CD4-positive, alpha-beta T cell treated with Interleukin-4 for 4 hours (primary cell): ENCODE measurements around the gene SLC1A1.
A peak's percentile ranks its signal among the peaks of the same experiment; 100 is the strongest.

Experiments
- DNase-seq: peaks from one replicate; pipeline ENCODE4 v3.0.0-alpha.2; 2020

The SLC1A1 gene

GRCh38 chr9:4547016-4547415, 56.7 kb downstream of the SLC1A1 start:
- no peak for DNase-seq

DNA sequence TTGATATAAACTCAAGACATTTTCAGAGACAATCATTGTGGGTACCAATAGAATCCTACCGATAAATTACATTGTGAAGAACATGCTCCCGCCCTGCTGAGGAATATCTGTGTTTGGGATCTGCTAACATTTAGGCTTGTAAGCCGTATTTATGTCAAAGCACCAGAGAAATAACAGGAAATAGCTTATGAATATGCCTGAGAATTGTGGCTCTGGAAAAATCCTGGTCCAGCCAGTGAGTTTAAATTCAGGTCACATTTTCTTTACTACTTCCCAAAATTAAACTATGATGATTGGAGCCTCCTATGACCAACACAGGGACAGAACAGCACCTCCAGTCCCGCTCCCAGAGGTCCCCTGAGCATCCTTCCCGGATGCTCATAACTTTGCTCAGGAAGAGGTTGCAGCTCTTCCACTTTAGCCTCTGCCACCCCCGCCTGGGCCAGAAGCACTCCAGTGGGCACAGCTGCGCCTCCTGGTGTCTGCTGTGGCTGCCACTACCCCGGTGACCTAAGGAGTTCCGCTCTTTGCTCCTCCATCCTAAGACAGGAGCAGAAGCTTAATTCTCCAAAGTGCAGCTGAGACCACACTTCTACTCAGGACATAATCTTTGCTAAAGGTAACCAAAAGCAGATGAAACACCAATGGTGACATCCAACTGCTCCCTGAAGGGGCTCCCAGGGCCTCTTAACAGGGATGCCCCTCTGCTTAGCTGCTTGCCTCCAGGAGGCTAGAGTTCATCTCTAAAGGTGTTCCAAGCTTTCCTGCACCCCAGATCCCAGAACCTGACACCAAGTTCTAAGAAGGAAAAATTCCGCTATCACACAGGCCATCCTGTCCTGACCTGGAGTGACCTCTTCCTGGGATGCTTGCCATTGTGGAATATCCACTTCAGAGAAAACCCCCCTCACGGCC, 58.8 kb downstream of the SLC1A1 start:
- no peak for DNase-seq

DNA sequence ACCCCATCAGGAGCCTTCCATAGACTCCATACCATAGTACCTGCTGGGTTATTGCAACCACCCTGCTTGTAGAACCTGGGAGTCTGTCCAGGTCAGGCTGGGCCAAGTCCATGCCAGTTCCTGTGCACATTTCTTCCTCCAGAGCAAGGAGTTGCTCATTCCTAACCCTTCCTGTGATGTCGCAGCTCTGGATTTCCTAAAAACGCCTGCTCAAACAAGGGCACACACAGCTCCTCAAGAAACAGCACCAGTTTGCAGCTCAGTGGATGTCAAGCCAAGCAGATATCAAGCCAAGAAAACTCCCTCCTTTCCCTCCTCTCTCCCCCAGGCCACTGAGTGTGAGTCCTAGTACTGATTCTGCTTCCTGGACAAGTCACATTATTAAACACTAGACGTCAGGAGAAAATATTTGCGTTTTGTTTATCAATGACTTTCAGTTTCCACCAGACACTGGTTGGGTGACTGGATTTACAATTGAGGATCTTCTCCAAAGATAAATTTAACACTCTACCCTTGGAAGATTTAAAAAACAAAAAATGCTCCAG, 59.6 kb downstream of the SLC1A1 start:
- no peak for DNase-seq

DNA sequence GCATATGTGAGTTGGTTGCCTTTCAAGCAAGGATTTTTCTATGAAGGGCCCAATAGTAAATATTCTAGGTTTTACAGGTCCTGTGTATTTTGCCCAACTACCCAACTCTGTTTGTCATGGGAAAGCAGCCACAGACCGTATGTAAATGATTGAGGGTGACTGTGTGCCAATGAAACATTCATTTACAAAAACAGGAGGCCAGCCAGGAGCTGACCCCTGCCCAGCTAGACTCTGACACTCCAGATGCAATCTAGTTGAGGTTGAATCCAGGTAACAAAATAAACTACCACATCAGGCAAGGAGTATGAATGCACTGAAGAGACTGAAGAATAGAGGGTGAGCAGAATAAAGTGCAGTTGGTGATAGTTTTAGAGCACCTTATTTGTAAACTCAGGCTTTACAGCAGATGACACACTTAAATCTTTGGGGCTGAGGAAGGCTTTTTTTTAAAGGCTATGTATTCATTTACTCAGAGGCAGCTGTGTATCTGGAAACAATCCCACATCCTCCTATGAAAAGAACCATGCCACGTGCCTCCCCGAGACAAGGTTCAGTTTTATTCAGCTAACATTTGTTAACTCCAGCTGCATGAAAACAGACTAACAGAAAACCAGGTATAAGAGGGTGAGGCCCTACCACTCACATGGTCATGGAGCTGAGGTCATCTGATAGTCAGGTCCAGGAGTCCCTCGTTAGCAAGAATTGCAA, 60.7 kb downstream of the SLC1A1 start:
- DNase-seq, result no peak

- no peak for DNase-seq
These were observed 63.7 kb downstream of the SLC1A1 start for GRCh38 chr9:4553951-4554381.

- peak; percentile 27 for DNase-seq
These were observed 65.0 kb downstream of the SLC1A1 start for GRCh38 chr9:4555236-4555635.

DNA sequence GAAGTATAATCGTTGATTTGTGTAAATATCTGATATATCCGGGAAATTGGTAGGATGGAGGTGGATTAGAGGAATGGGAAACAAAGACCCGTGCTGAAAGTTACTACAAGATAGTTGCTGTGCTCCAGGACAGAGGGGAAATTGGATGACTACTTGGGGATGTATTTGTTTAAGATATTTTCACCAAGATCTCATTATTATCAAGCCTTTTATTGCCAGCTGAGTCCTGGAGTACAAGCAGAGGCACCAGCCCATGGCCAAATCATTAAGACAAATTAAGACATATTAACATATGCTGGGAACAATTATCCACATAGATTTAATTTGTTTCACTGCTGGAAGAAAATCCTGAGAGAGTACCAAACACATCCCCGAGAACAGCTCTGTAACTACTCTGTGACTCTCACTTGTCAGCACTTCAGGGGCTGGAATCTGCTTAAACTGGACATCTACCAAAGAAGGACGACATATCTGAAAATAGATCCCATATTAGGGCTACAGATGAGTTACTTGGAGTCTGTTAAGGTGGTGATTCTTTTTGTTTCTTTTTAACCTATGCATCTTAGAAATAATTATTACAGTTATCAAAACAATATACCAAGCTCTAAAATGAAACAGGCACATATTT, 68.2 kb downstream of the SLC1A1 start:
- no peak for DNase-seq

- DNase-seq, result no peak
These were observed 69.3 kb downstream of the SLC1A1 start for GRCh38 chr9:4559261-4560182.

DNA sequence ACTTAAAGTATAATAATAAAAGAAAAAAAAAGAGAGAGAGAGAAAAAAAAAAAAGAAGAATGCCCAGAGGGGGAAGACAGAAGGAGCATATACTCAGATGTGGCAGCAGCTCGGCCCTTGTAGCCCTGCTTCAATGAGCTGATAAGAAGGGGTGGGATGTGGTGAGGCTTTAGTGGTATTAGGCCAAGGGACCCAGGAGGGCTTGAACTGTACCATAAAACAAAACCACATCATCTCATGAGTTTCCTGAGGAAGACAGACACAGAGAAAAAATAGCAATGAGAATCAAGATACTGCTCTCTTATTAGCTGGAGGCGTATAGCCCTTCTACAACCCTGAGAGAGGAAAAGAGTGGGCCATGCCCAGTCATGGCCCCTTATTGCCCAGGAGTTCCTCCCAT, 72.8 kb downstream of the SLC1A1 start:
- no peak for DNase-seq

GRCh38 chr9:4566806-4567205, 76.5 kb downstream of the SLC1A1 start:
- DNase-seq, result no peak

DNA sequence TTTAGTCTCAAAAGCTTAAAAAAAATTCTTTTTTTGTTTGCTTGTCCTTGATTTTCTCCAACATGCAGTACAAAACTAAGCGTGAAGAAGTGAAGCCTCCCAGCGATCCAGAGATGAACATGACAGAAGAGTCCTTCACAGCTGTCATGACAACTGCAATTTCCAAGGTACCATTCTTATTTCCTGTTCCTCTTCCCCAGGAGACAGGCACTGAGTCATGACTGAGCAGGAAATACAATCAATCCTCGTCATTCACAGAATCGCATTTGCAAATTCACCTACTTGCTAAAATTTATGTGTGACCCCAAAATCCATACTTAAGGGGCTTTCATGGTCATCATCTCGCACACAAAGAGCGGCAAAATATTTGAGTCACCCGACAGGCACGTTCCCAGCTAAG, 77.3 kb downstream of the SLC1A1 start:
- no peak for DNase-seq

- no peak for DNase-seq
These were observed 78.8 kb downstream of the SLC1A1 start for GRCh38 chr9:4569101-4569500.

DNA sequence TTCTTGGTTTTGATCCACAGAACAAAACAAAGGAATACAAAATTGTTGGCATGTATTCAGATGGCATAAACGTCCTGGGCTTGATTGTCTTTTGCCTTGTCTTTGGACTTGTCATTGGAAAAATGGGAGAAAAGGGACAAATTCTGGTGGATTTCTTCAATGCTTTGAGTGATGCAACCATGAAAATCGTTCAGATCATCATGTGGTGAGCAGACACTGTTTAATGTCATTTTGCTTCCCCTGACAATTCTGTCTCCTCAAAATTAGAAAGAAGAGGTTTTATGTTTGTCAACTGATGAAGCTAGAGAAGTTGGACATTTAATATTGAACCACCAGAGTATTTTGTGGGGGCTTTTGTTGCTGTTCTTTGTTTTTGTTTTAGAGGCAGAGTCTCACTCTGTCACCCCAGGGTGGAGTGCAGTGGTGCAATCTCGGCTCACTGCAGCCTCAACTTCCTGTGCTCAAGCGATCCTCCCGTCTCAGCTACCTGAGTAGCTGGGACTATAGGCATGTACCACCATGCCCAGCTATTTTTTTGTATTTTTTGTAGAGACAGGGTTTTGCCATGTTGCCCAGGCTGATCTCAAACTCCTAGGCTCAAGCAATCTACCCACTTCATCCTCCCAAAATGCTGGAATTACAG, 82.0 kb downstream of the SLC1A1 start:
- no peak for DNase-seq

DNA sequence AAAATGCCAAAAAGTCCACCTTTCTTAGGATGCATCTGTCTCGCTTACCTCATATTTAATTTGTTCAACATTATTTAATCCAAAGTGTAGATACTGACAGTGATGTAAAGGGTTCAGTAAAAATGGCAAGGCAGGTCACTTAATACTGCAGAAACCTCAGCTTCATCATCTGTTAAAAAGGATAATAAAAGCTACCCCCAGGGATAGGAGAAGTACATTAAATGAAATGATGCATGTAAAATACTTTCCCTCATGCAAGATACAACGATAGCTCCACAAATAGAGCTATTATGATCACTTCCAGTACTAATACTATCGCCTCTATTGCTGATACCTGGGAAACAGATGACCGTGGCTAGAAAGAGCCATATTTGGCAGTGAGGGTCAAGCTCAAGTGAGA, 82.9 kb downstream of the SLC1A1 start:
- DNase-seq, result no peak

DNA sequence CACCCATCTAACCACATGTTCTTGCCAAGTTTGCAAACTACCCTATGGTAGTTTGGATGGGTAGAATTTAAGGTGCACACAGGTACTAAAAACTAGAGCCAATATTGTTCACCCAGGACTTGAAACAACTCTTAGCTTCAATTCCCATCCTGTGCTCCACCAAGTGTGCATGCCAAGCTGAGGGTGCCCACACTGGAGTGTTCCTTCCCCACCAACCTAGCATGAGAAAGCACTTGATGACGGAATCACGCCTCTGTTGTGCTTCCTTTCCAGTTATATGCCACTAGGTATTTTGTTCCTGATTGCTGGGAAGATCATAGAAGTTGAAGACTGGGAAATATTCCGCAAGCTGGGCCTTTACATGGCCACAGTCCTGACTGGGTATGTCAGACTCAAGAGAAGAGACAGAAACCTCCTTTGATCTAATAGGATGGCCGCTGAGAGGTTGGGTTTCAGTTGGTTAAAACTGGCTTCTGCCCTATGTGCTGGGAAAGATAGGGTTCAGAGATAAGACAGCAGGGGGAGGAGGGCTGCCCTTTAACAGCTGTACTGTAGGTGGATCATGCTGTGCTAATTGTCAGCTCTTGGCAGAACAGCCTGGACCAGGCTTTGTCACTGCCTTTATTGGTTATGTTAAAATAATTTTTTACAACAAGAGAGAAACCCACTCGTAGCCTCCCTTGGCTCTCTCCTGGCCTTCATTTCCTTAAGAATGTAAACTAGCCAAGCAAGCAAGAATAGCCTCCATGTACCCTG, 83.5 kb downstream of the SLC1A1 start:
- DNase-seq, result no peak

DNA sequence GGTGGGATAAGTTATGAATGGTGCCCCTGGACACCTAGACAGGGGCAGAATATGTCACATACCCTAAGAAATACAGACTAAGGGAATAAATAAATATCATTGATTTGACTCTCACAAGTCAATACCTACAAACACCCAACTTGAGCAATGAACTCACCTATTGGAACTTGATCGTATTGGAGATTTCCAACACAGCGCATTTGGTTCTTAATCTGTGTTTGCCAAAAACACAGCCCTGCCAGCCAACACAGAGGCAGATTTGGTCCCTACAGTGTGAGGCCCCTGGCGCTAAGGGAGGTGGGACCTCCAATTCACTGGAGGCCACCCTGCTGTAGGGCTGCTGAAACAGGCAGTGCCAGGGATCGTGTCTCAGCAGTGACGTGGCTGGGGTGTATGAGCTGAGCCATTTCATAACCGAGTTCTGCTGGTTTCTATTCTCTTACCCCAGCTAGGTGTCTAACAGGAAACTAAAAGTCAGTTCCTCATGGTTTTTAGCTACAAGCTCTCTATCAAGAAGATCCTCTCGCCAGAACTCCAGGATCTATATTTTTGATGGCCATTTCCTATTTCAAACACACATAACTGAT, 84.5 kb downstream of the SLC1A1 start:
- no peak for DNase-seq

- DNase-seq, result no peak
These were observed 85.7 kb downstream of the SLC1A1 start for GRCh38 chr9:4575997-4576396.

DNA sequence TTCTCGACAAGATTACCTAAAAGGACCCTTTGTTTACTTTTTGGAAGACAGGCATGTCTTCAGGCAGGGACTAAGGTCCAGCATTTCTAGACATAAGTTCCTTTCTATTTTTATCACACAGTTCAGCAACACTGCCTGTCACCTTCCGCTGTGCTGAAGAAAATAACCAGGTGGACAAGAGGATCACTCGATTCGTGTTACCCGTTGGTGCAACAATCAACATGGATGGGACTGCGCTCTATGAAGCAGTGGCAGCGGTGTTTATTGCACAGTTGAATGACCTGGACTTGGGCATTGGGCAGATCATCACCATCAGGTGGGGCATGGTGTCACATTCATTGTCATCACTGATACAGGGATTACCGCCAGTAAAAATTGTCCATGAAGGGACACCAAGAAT, 86.2 kb downstream of the SLC1A1 start:
- no peak for DNase-seq

- no peak for DNase-seq
These were observed 88.7 kb downstream of the SLC1A1 start for GRCh38 chr9:4579001-4579400.

- no peak for DNase-seq
These were observed 90.9 kb downstream of the SLC1A1 start for GRCh38 chr9:4581035-4581760.
